Progenitor cell of endocrine pancreas (in vitro differentiated cells): ENCODE measurements around the gene LEFTY2. TPM values are rescaled to one million over a fixed set of nuclear protein-coding genes. Genes with fewer than 3 reads are reported as not detected.

Source experiments
- DNase-seq: peaks from one replicate; pipeline ENCODE4 v3.0.0; 2021; ENCODE audit warnings: low spot score; ENCODE audit not compliant: unreplicated experiment
- H3K27ac Mint-ChIP-seq: 2 replicates; pipeline ENCODE4 v1.8.0; 2021; ENCODE audit warnings: mild to moderate bottlenecking, moderate library complexity, mixed read lengths
- H3K27me3 Mint-ChIP-seq: 2 replicates; pipeline ENCODE4 v1.8.0; 2021; ENCODE audit warnings: mixed read lengths
- H3K36me3 Mint-ChIP-seq: 2 replicates; pipeline ENCODE4 v1.8.0; 2022; ENCODE audit warnings: mixed read lengths; ENCODE audit not compliant: insufficient read depth
- H3K4me1 Mint-ChIP-seq: 2 replicates; pipeline ENCODE4 v1.8.0; 2021; ENCODE audit warnings: low read depth, mixed read lengths
- H3K4me3 Mint-ChIP-seq: 2 replicates; pipeline ENCODE4 v1.8.0; 2021; ENCODE audit warnings: low read depth, mild to moderate bottlenecking, moderate library complexity, mixed read lengths
- H3K9me3 Mint-ChIP-seq: 2 replicates; pipeline ENCODE4 v1.8.0; 2021; ENCODE audit warnings: low read depth, mixed read lengths
- total RNA-seq: library from RNA; stranded (reverse); gene quantifications from 2 replicates; pipeline ENCODE4 v1.2.1, GENCODE V29; 2021
- TF ChIP-seq, protein P1 (sequence below): fragments of 200-600 bp; sonication (generic); IDR thresholded peaks from one replicate; pipeline ENCODE4 v1.5.0; 2021; ENCODE audit warnings: antibody characterized with exemption, mild to moderate bottlenecking; ENCODE audit not compliant: unreplicated experiment

Gene LEFTY2
- total RNA-seq, 1 donor from 2014 or later = 0.22 TPM

DNA sequence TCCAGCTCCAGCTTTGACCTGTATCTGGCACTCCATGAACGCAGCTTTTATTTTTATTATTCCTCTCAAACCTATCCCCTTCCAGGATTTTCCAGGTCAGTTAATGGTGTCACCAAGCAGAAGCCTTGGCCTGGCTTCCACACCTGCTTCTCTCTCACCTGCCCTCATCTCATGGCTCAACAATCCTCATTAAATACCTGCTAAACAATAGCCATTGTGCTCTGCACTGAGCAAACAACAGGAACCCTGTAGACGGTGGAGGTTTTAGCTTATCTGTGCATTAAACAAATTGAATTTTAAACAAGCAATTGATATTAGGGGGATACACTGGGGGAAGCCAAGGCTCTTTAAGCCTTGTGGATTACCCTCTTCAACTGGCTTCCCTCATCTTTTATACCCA lies 32.2 kb downstream of the LEFTY2 start:
- H3K36me3 Mint-ChIP-seq = peaks cover 3% of the 10 kb centered on the region
- TF ChIP-seq, protein P1, sequence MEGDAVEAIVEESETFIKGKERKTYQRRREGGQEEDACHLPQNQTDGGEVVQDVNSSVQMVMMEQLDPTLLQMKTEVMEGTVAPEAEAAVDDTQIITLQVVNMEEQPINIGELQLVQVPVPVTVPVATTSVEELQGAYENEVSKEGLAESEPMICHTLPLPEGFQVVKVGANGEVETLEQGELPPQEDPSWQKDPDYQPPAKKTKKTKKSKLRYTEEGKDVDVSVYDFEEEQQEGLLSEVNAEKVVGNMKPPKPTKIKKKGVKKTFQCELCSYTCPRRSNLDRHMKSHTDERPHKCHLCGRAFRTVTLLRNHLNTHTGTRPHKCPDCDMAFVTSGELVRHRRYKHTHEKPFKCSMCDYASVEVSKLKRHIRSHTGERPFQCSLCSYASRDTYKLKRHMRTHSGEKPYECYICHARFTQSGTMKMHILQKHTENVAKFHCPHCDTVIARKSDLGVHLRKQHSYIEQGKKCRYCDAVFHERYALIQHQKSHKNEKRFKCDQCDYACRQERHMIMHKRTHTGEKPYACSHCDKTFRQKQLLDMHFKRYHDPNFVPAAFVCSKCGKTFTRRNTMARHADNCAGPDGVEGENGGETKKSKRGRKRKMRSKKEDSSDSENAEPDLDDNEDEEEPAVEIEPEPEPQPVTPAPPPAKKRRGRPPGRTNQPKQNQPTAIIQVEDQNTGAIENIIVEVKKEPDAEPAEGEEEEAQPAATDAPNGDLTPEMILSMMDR = no peak
- no peaks in the 10 kb centered on the region for H3K9me3 Mint-ChIP-seq
- DNase-seq = no peak
- H3K4me1 Mint-ChIP-seq = peaks cover 12% of the 10 kb centered on the region
- no peak overlapping the region for H3K4me3 Mint-ChIP-seq
- peaks cover 24% of the 10 kb centered on the region for H3K27me3 Mint-ChIP-seq
- H3K27ac Mint-ChIP-seq = peak overlapping the region; percentile 86

DNA sequence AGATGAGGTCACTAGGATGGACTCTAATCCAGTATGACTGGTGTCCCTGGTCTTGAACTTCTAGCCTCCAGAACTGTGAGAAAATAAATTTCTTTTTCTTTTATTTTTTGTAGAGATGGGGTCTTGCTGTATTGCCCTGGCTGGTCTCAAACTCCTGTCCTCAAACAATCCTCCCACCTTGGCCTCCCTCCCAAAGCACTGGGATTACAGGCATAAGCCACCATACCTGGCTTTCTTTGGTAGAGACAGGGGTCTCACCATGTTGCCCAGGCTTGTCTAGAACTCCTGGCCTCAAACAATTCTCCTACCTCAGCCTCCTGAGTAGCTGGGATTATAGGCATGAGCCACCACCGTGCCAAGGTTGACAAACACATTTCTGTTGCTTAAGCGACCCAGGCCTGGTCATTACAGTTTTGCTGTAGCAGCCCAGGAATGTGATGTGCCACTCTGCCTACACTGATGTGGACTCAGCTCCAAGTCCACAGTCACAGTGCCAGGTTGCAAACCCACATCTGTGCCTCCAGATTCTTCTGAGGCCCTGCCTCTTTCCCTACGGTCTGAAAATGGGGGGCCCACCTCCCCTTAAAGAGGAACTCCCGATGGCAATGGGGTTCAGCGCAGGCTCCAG lies 32.9 kb downstream of the LEFTY2 start:
- no peak for DNase-seq
- Mint-ChIP-seq H3K4me3 (no peak overlapping the region), H3K27ac (peak overlapping the region; percentile 86), H3K9me3 (no peaks in the 10 kb centered on the region), H3K36me3 (peaks cover 3% of the 10 kb centered on the region), H3K27me3 (peaks cover 24% of the 10 kb centered on the region), H3K4me1 (peaks cover 12% of the 10 kb centered on the region)
- TF ChIP-seq, protein P1 = no peak

DNA sequence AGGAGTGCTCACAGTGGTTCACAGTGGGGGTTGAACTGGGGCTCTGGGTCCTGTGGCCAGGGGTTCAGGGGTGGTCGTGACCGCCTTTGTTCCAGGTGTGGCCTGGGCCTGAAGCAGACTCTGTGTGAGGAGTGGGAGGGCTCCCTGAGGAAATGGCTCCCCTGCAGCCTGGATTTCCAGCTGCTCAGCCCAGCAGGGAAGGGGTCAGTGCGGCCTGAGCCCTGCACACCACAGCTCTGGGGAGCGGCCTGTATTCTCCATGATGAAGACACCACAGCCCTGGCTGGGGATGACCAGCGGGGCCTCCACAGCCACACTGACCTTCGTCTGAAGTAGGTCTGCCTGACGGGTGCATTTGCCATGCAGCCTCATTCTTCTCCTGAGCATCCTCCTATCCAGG lies 33.7 kb downstream of the LEFTY2 start:
- no peaks in the 10 kb centered on the region for H3K36me3 Mint-ChIP-seq
- no peak overlapping the region for H3K27ac Mint-ChIP-seq
- no peak for DNase-seq
- H3K4me1 Mint-ChIP-seq = peaks cover 12% of the 10 kb centered on the region
- TF ChIP-seq, protein P1 = no peak
- no peak overlapping the region for H3K4me3 Mint-ChIP-seq
- peaks cover 18% of the 10 kb centered on the region for H3K27me3 Mint-ChIP-seq
- no peaks in the 10 kb centered on the region for H3K9me3 Mint-ChIP-seq

DNA sequence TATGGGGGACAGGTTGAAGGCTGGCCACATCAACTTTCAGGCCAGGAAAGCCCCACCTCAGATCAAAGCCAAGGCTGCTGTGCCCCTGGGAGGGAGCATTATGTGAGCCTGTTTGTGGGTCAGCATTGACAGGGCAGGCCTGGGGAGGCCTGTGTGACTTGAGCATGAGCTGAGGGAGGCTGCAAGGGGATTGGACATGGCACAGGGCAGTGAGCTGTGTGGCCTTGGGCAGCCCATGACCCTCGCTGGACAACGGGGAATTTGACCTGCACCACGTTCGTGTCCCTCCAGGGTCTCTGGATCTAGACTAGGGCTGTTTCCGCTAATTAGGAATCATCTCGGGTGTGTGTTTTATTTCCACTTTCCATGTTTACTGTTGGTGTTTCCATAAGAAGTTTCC lies 34.6 kb downstream of the LEFTY2 start:
- no peak for DNase-seq
- TF ChIP-seq, protein P1 = no peak
- Mint-ChIP-seq H3K27ac (no peak overlapping the region), H3K4me1 (peaks cover 12% of the 10 kb centered on the region), H3K27me3 (peaks cover 12% of the 10 kb centered on the region), H3K36me3 (no peaks in the 10 kb centered on the region), H3K9me3 (no peaks in the 10 kb centered on the region), H3K4me3 (no peak overlapping the region)

DNA sequence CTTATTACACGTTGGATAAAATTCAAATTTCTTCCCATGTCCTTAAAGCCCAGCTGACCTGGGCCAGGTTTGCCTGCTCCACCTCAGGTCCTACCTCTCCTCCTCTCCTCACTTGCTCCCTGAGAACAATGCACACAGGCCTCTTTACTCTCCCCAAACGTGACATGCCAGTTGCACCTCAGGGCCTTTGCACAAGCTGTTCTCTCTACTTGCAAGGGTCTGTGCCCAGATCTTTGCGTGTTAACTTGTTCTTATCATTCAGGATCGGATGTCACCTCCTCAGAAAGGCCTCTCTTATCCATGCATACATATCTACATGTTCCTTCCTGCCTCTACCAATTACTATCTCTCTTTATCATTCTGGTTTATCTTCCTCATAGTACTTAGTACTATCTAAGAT lies 37.4 kb downstream of the LEFTY2 start:
- TF ChIP-seq, protein P1 = no peak
- no peak overlapping the region for H3K27ac Mint-ChIP-seq
- no peaks in the 10 kb centered on the region for H3K9me3 Mint-ChIP-seq
- H3K4me1 Mint-ChIP-seq = peaks cover 8% of the 10 kb centered on the region
- no peaks in the 10 kb centered on the region for H3K36me3 Mint-ChIP-seq
- DNase-seq = no peak
- H3K27me3 Mint-ChIP-seq = peaks cover 10% of the 10 kb centered on the region
- H3K4me3 Mint-ChIP-seq = no peak overlapping the region
